SJSA1 (cell line): ENCODE measurements around the gene FSHR. TPM values are rescaled to one million over a fixed set of nuclear protein-coding genes. Genes with fewer than 3 reads are reported as not detected.

ENCODE experiments used
- DNase-seq, 2 experiments: peaks; one replicate each; pipeline ENCODE4 v3.0.0-alpha.2; 2015 to 2020; ENCODE audit warnings: low spot score in 2 of 2, low read depth in 1 of 2
- H3K27ac ChIP-seq: fragments of 250-450 bp; sonication (Bioruptor Pico); 2 replicates; pipeline ENCODE4 v1.5.1; 2020; ENCODE audit warnings: mild to moderate bottlenecking, moderate library complexity
- H3K27me3 ChIP-seq: fragments of 250-450 bp; sonication (Bioruptor Pico); replicated peaks from 2 replicates; pipeline ENCODE4 v1.5.1; 2020; ENCODE audit warnings: mild to moderate bottlenecking, moderate library complexity
- H3K36me3 ChIP-seq: fragments of 250-450 bp; sonication (Bioruptor Pico); 2 replicates; pipeline ENCODE4 v1.5.1; 2020; ENCODE audit warnings: mild to moderate bottlenecking
- H3K4me1 ChIP-seq: fragments of 250-450 bp; sonication (Bioruptor Pico); replicated peaks from 2 replicates; pipeline ENCODE4 v1.6.1; 2021; ENCODE audit warnings: mild to moderate bottlenecking
- H3K4me3 ChIP-seq: fragments of 250-450 bp; sonication (Bioruptor Pico); 2 replicates; pipeline ENCODE4 v1.5.1; 2020; ENCODE audit warnings: mild to moderate bottlenecking
- H3K9me3 ChIP-seq: fragments of 250-450 bp; sonication (Bioruptor Pico); replicated peaks from 2 replicates; pipeline ENCODE4 v1.5.1; 2020; ENCODE audit warnings: mild to moderate bottlenecking
- total RNA-seq: library from RNA; depleted of rRNA; stranded (reverse); fragments of >200 nt; shearing (Covaris generic); gene quantifications from 2 replicates; pipeline ENCODE4 v1.2.3, GENCODE V29; 2014

The FSHR gene
- total RNA-seq, 1 experiment from 2014 or later, result not detected

DNA sequence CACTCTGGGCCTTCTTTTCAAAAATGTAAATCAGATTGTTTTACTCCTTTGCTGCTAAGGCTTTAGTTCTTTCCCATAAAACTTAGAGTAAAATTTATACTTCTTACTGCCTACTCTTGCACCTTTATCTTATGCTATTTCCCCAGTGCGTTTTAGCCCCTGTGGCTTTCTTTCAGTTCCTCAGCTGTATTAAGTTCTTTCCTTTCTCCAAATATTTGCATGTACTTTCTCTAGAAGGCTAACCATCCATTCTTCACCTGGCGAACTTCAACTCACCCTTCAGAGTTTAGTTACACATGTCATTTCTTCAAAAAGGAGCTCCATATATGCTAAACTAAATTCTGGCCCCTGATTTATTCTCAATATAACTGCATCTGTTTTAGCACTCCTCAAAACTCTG, 160.7 kb downstream of the FSHR start:
- peaks cover 3% of the 10 kb centered on the region; the same call in 1 of the 2 replicates for H3K27me3 ChIP-seq
- no peaks in the 10 kb centered on the region for H3K9me3 ChIP-seq
- H3K36me3 ChIP-seq, result no peaks in the 10 kb centered on the region
- H3K4me1 ChIP-seq, result no peaks in the 10 kb centered on the region
- no peak for DNase-seq
- no peak overlapping the region for H3K27ac ChIP-seq
- H3K4me3 ChIP-seq, result no peak overlapping the region

DNA sequence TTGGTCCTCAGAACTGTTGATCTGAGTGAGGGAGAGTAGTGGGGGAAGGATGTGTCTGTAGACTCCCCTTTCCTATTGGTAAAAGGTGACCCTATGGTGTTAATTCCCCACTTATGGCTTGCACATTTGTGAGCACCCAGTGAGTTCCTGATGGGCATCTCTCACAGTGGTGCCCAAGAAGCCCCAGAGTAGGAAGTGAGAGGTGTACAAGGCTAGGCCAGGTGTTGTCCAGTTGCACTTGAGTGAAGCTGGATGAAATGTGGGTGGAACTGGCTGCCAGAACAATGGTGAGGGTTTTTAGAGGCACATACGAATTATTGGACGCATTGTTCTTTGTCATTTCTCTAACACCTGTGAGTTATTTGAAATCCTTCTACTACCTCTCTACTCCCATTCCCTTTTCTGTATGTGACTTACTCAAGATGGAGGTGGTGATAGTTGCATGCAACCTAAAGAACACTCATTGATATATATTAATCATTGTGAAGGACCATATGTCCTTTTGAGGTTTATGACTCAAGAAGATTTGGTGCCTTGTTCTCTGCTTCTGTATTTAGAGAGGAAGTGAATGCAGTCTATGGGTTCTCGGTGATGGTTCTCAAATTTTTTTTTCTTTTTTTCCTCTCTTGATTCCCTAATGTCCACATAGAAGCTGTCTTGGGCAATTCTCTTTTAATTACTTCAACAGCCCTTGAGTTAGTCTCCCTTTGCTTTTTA, 162.7 kb downstream of the FSHR start:
- Histone ChIP-seq H3K4me1 (no peaks in the 10 kb centered on the region), H3K4me3 (no peak overlapping the region), H3K27ac (no peak overlapping the region), H3K27me3 (peaks cover 3% of the 10 kb centered on the region; the same call in 1 of the 2 replicates), H3K9me3 (no peaks in the 10 kb centered on the region), H3K36me3 (no peaks in the 10 kb centered on the region)
- DNase-seq, result no peak

DNA sequence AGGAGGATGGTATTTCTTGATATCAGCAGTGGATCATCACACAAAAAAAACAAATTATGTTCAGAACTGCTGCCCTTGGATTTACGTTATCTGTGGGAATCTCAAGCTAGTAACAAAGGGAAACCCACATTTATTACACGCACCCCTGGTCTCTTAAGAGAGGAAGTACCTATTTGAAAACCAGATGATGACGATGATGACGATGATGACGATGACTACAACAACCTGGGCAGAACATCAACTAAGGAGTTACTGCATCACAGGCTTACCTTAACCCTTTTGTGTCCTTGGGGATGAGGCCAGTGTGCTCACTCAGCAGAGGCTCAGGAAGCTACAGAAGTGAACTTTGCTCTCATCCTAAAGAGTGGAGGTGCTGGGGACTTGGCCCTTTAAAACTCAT, 169.4 kb downstream of the FSHR start:
- Histone ChIP-seq H3K4me3 (no peak overlapping the region), H3K9me3 (no peaks in the 10 kb centered on the region), H3K36me3 (no peaks in the 10 kb centered on the region), H3K27me3 (no peaks in the 10 kb centered on the region), H3K27ac (no peak overlapping the region), H3K4me1 (no peaks in the 10 kb centered on the region)
- DNase-seq, result no peak

DNA sequence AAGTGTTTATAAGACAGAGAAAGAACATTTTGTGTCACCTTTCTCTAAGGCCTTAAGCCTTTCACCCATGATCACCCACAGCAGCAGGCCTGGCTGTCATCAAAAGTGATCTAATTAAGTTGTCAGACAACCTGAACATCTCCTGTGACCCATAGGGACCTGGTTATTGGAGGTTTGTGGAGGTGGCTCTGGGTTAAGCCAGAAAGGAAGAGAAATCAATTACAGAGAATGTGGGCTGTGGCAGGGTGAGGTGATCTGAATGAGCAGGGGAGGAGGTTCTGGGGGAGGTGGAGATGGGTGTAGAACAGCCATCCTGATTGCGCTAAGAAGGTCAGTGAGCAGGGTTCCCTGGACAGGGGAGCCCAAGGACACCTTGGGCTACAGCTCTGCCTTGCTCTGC, 170.8 kb downstream of the FSHR start:
- Histone ChIP-seq H3K4me1 (no peaks in the 10 kb centered on the region), H3K9me3 (no peaks in the 10 kb centered on the region), H3K27ac (no peak overlapping the region), H3K27me3 (no peaks in the 10 kb centered on the region), H3K4me3 (no peak overlapping the region), H3K36me3 (no peaks in the 10 kb centered on the region)
- DNase-seq, result no peak

DNA sequence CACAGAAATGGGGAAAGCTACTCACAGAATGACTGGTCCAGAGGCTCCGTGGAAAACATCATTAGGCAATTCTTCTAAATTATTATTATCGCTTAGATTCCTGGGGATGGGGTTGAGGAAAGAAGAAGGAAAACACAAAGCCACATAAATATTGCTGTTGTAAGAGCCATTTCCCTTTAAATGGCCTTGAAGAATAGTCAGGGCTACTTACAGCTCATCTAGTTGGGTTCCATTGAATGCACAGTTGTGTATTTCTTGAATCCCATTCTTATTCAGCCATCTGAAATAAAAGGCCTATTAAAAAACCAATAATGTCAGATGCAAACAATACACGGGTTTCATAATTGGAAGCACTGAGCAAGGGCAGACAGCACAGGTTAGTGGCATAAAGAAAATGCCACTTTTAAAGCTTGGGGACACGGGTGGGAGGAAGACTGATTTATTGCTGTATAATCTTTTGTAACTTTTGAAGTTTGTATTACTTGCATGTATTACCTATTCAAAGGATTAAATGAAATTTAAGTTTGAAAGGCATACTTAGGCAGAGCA, 171.4 kb downstream of the FSHR start:
- H3K27me3 ChIP-seq, result no peaks in the 10 kb centered on the region
- no peak overlapping the region for H3K27ac ChIP-seq
- H3K36me3 ChIP-seq, result no peaks in the 10 kb centered on the region
- H3K4me1 ChIP-seq, result no peaks in the 10 kb centered on the region
- DNase-seq, result no peak
- H3K9me3 ChIP-seq, result no peaks in the 10 kb centered on the region
- no peak overlapping the region for H3K4me3 ChIP-seq

DNA sequence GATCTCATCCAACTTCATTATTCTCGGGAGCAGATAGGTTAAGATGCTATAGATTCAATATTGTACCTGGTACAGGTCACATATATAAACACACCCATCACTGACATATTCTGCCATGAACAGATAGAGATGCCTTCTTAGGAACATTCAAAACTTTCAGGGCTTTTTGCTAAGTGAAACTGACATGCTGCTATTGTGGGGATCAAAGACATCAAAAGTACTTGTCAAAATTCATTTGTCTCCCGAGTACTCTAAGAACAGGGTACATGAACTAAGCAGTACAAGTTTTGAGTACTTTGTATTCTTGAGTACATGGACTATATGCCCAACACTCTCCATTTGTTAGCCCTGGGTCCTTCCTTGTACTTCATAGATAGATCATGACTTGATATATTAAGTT, 173.5 kb downstream of the FSHR start:
- Histone ChIP-seq H3K4me3 (no peak overlapping the region), H3K36me3 (no peaks in the 10 kb centered on the region), H3K27ac (no peak overlapping the region), H3K27me3 (no peaks in the 10 kb centered on the region), H3K4me1 (no peaks in the 10 kb centered on the region), H3K9me3 (no peaks in the 10 kb centered on the region)
- DNase-seq, result no peak

DNA sequence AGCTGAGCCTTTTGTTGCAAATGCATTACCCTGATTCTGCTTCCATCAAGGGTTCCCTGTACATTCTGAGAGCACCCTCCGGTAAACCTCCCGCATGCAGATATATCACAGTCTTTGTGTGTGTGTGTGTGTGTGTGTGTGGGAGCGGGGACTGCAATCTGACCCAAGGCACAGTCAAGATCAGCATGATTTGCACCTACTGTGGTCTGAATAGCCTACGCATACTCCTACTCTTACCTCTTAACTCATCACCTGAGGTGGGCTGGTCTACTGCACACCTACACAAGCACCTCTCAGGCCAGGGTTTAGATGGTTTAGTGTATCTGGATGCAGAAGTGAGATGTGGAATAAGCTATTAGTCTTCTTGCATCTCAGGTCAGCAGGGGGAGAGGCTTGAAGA, 174.6 kb downstream of the FSHR start:
- Histone ChIP-seq H3K36me3 (no peaks in the 10 kb centered on the region), H3K27ac (no peak overlapping the region), H3K27me3 (no peaks in the 10 kb centered on the region), H3K4me1 (no peaks in the 10 kb centered on the region), H3K9me3 (no peaks in the 10 kb centered on the region), H3K4me3 (no peak overlapping the region)
- DNase-seq, result no peak

DNA sequence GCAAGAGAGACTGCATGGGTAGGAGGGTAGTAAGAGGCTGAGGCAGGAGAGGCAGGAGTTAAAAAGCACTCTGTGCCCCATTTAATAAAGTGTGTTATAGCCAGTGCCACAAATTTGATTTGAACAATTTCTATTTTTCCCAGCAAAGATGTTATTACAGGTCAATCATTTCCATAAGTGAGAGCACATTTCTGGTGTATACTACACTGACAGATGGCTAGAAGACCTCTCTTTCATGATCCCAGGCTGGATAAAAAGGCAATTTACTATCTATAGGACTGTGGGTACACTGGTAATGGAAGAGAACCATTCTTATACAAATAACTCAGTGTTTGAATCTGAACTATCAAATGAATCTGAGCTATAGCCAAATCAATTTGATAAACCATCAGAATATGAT, 176.2 kb downstream of the FSHR start:
- no peaks in the 10 kb centered on the region for H3K9me3 ChIP-seq

DNA sequence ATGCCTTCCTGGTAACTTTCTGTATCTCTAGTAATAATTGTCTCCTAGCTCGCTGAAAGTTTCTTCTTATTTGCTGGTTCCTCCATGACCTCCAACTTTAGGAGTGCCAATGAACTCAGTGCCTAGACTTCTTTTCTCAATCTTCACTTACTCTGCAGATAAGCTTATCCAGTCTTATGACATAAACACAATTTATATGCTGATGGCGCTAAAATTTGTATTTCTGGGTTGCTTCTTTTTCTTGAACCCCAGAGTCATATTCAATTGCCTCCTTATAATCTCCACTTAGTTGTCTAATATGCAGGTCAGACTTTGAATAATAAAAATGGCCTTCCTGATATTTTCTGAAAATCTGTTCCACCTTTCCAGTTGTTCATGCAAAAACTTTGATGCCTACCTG, 182.5 kb downstream of the FSHR start:
- H3K36me3 ChIP-seq, result no peaks in the 10 kb centered on the region
- no peak overlapping the region for H3K27ac ChIP-seq
- no peak for DNase-seq
- no peaks in the 10 kb centered on the region for H3K9me3 ChIP-seq
- no peaks in the 10 kb centered on the region for H3K27me3 ChIP-seq
- no peak overlapping the region for H3K4me3 ChIP-seq
- H3K4me1 ChIP-seq, result no peaks in the 10 kb centered on the region

More for the DNA sequence above, 176.2 kb downstream of the FSHR start:
- no peaks in the 10 kb centered on the region for H3K36me3 ChIP-seq
- no peak overlapping the region for H3K4me3 ChIP-seq
- no peaks in the 10 kb centered on the region for H3K27me3 ChIP-seq
- DNase-seq, result no peak
- H3K4me1 ChIP-seq, result no peaks in the 10 kb centered on the region
- H3K27ac ChIP-seq, result no peak overlapping the region

DNA sequence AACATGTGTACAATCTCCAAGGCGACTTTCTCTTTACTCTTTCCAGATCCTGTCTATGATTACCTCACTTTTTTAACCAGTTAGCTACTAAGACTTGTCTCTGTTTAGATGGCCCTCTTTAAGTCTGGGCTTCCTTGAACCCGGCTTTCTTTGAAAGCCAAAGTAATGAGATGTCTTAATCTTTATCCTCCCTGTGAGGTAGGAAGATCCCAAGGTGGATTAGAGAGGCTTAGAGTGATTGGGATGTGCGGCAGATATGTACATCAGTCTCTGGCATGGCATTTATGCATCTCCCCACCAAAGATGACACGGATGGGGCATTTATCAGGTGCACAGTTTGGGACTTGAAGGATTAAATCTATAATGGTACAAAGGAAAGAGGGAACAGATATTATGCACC, 186.3 kb downstream of the FSHR start:
- no peak overlapping the region for H3K4me3 ChIP-seq
- no peaks in the 10 kb centered on the region for H3K9me3 ChIP-seq
- H3K4me1 ChIP-seq, result no peaks in the 10 kb centered on the region
- H3K27ac ChIP-seq, result no peak overlapping the region
- no peaks in the 10 kb centered on the region for H3K27me3 ChIP-seq
- no peak for DNase-seq
- H3K36me3 ChIP-seq, result no peaks in the 10 kb centered on the region

DNA sequence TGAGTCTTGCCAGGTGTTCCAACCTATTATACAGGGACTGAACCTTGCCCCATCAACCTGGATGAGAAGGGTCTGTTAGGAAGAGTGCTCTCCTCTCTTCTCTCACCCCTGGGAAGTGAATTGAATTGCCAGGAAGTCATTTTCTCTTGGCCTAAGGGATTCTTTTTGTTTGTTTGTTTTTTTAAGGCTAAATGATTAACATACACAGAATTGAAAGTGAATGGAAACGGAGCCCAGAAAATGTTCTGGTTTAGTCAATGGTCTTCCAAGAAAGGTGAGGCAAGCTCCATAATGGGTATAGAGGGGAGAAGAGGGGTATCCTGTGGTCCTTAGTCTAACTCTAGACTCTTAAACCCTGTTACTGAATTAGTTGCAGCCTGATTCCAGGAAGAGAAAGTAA, 189.1 kb downstream of the FSHR start:
- no peaks in the 10 kb centered on the region for H3K4me1 ChIP-seq
- no peak for DNase-seq

DNA sequence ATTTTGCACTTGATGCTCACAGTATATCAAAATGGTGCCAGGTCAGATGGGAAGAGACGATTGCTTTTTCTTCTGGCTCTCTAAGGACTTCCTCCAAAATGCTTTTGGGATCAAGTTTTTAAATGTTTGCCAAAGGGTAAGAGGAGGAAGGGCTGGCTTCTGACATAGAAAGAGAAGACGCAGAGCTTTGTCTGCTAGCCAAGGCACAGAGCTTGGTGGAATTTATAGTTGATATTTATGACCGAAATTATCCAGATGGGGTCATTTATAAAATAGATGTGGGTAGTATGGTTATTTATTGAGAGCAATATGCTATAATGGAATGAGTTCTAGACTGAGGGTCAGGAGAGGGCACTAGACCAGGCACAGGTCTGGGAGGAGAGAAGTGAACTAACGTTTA, 193.3 kb downstream of the FSHR start:
- H3K27ac ChIP-seq, result no peak overlapping the region
- DNase-seq, result no peak

More for the DNA sequence above, 189.1 kb downstream of the FSHR start:
- H3K4me3 ChIP-seq, result no peak overlapping the region
- H3K9me3 ChIP-seq, result no peaks in the 10 kb centered on the region
- H3K27me3 ChIP-seq, result no peaks in the 10 kb centered on the region
- no peak overlapping the region for H3K27ac ChIP-seq
- no peaks in the 10 kb centered on the region for H3K36me3 ChIP-seq

DNA sequence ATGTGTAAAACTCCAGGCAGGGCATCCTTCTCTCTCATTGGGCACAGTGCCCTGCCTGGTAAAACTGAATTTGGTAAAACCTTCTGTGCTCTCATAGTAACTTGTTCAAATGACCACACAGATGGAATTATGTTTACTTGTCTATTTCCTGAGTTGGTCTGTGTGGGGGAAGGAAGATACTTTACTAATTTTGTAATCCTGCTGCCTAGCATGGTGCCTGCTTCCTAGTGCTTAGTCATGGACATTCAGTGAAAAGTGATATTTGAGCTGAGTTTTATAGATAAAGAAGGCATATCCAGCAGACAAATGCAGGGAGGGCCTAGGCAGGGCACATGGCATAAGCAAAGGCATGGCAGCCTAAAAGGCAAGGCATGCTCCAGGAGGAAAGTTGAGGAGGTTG, 199.4 kb downstream of the FSHR start:
- Histone ChIP-seq H3K9me3 (no peaks in the 10 kb centered on the region), H3K4me1 (no peaks in the 10 kb centered on the region), H3K4me3 (no peak overlapping the region), H3K36me3 (no peaks in the 10 kb centered on the region), H3K27ac (no peak overlapping the region), H3K27me3 (no peaks in the 10 kb centered on the region)
- peak in 1 of 2 experiments; percentile 2 for DNase-seq

More for the DNA sequence above, 193.3 kb downstream of the FSHR start:
- no peaks in the 10 kb centered on the region for H3K36me3 ChIP-seq
- H3K4me3 ChIP-seq, result no peak overlapping the region
- H3K4me1 ChIP-seq, result no peaks in the 10 kb centered on the region
- no peaks in the 10 kb centered on the region for H3K9me3 ChIP-seq
- H3K27me3 ChIP-seq, result no peaks in the 10 kb centered on the region

DNA sequence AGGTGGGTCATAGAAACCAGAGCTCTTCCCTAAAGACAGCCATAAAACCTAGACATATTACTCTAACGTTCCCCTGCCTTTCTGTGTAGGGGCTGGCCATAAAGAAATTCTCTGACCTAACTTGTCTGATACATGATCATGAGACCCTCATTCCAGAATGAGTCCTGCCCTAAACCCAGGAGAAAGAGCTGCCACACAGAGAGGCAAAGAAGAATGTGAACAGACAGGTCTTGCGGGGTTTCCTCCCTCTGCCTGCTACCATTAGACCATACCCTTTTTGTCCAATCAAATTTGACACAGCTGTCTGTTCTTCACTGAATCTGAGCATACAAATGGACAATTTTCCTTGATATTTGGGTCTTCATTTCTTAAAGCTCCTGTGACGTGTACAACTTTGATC, 200.0 kb downstream of the FSHR start:
- DNase-seq, result no peak

DNA sequence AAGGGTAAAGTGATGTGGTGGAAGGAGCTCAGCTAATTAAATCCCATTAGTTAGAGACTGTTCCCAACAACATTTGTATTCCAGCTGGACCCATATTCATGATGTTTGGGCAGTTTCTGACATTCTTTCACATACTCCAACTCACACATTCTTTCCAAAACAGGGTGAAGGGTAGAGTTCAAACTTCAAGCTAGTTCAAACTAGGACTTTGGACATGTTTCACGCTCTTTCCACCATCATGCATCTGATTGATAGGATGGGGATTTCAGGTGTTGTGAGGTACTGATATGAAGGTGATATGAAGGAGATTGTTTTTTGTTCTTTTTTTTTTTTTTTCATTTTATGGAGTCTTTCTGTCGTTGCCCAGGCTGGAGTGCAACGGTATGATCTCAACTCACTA, 201.7 kb downstream of the FSHR start:
- Histone ChIP-seq H3K27ac (no peak overlapping the region), H3K4me3 (no peak overlapping the region), H3K4me1 (no peaks in the 10 kb centered on the region), H3K9me3 (no peaks in the 10 kb centered on the region), H3K27me3 (no peaks in the 10 kb centered on the region), H3K36me3 (no peaks in the 10 kb centered on the region)
- no peak for DNase-seq

More for the DNA sequence above, 200.0 kb downstream of the FSHR start:
- no peaks in the 10 kb centered on the region for H3K4me1 ChIP-seq
- H3K36me3 ChIP-seq, result no peaks in the 10 kb centered on the region
- H3K9me3 ChIP-seq, result no peaks in the 10 kb centered on the region
- no peak overlapping the region for H3K27ac ChIP-seq
- no peak overlapping the region for H3K4me3 ChIP-seq
- no peaks in the 10 kb centered on the region for H3K27me3 ChIP-seq
